ENCODE data around the gene CD300C. TPM values are rescaled to one million over a fixed set of nuclear protein-coding genes. Genes with fewer than 3 reads are reported as not detected.
"Not testable (repeated sequence)": the region's sequence is repeated elsewhere in the genome, so short reads cannot be mapped to it uniquely, and the experiment has no call there.

CD300C gene
- total RNA-seq, 1 donor from 2014 or later, result not detected

DNA sequence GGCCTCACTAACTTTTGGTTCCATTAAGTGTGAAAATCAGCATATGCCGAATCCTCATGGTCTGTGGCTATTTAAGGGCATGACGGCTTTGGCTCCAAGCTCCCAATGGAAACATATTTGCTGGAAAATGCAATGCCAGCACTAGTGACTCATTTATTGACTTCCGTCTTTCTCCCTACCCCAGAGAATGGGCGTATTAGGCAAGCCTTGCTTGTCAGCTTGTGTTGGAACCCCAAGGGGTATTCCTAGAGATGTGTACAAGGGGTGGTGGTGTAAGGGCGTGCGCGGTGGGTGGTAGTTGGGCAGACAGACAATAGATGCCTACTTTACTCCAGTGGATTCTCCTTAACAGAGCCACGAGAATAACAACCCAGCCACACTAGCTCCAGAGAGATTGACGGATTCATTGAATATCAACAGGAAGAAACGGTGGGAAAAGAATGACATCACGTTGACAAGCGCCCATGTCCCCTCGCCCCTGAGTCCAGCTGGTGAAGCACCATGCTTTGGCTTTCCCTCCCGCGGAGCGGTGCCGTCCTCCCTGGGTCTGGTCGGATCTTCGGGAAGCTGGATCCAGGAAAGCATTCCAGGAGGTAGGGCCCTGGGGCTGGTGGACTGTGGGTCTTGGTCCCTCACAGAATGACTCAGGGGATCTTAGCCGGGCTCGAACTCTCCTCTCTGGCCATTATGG lies 25.0 kb downstream of the CD300C start:
- H3K27me3 Mint-ChIP-seq (ENCODE audit: low read depth), result peaks cover 54% of the 10 kb centered on the region

DNA sequence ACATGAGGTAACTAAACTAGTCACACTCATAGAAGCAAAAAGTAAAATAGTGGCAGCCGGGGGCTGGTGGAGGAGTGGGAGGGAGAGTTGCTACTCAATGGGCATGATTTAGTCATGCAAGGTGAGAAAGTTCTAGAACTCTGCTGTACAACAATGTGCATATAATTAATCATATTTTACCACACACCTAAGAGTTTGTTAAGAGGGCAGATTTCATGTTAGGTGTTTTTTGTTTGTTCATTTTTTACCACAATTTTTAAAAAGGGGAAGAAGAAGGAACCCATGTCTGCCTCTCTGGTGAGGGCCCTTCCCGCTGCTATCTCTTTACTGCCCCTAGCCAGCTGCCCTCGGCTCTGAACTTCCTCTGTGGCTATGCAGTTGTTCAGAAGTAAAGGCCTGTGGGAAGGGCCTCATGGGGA lies 25.9 kb downstream of the CD300C start:
- H3K4me3 Mint-ChIP-seq, result no peak overlapping the region
- H3K36me3 Mint-ChIP-seq (ENCODE audit: low read depth), result no peaks in the 10 kb centered on the region
- H3K9me3 Mint-ChIP-seq, result peaks cover 8% of the 10 kb centered on the region
- DNase-seq (ENCODE audit: low read depth, low spot score), result no peak
- H3K27me3 Mint-ChIP-seq (ENCODE audit: low read depth), result peaks cover 53% of the 10 kb centered on the region
- H3K27ac Mint-ChIP-seq (ENCODE audit: unreplicated experiment), result no peak overlapping the region
- TF ChIP-seq, protein P1, sequence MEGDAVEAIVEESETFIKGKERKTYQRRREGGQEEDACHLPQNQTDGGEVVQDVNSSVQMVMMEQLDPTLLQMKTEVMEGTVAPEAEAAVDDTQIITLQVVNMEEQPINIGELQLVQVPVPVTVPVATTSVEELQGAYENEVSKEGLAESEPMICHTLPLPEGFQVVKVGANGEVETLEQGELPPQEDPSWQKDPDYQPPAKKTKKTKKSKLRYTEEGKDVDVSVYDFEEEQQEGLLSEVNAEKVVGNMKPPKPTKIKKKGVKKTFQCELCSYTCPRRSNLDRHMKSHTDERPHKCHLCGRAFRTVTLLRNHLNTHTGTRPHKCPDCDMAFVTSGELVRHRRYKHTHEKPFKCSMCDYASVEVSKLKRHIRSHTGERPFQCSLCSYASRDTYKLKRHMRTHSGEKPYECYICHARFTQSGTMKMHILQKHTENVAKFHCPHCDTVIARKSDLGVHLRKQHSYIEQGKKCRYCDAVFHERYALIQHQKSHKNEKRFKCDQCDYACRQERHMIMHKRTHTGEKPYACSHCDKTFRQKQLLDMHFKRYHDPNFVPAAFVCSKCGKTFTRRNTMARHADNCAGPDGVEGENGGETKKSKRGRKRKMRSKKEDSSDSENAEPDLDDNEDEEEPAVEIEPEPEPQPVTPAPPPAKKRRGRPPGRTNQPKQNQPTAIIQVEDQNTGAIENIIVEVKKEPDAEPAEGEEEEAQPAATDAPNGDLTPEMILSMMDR (conservative IDR thresholded peaks at IDR 0.05), result no peak
- no peaks in the 10 kb centered on the region for H3K4me1 Mint-ChIP-seq

More for the DNA sequence above, 25.0 kb downstream of the CD300C start:
- H3K36me3 Mint-ChIP-seq (ENCODE audit: low read depth), result no peaks in the 10 kb centered on the region
- H3K27ac Mint-ChIP-seq (ENCODE audit: unreplicated experiment), result no peak overlapping the region
- TF ChIP-seq, protein P1 (conservative IDR thresholded peaks at IDR 0.05), result no peak
- H3K4me1 Mint-ChIP-seq, result no peaks in the 10 kb centered on the region
- peaks cover 8% of the 10 kb centered on the region for H3K9me3 Mint-ChIP-seq
- DNase-seq (ENCODE audit: low read depth, low spot score), result no peak
- no peak overlapping the region for H3K4me3 Mint-ChIP-seq

DNA sequence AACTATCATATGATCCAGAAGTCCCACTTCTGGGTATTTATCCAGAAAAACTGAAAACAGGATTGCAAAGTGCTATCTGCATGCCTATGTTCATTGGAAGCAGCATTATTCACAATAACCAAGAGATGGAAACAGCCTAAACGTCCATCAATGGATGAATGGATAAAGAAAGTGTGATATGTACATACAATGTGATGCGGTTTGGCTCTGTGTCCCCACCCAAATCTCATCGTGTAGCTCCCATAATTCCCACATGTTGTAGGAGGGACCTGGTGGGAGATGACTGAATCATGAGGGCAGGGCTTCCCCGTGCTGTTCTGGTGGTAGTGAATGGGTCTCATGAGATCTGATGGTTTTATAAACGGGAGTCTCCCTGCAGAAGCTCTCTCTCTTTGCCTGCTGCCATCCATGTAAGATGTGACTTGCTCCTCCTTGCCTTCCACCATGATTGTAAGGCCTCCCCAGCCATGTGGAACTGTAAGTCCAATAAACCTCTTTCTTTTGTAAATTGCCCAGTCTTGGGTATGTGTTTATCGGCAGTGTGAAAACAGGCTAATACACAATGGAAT lies 27.4 kb downstream of the CD300C start:
- peaks cover 20% of the 10 kb centered on the region for H3K9me3 Mint-ChIP-seq
- H3K27me3 Mint-ChIP-seq (ENCODE audit: low read depth), result peaks cover 52% of the 10 kb centered on the region
- DNase-seq (ENCODE audit: low read depth, low spot score); H3K4me1 Mint-ChIP-seq; H3K4me3 Mint-ChIP-seq; H3K27ac Mint-ChIP-seq (ENCODE audit: unreplicated experiment): not testable (repeated sequence)
- peaks cover 12% of the 10 kb centered on the region for H3K36me3 Mint-ChIP-seq (ENCODE audit: low read depth)

DNA sequence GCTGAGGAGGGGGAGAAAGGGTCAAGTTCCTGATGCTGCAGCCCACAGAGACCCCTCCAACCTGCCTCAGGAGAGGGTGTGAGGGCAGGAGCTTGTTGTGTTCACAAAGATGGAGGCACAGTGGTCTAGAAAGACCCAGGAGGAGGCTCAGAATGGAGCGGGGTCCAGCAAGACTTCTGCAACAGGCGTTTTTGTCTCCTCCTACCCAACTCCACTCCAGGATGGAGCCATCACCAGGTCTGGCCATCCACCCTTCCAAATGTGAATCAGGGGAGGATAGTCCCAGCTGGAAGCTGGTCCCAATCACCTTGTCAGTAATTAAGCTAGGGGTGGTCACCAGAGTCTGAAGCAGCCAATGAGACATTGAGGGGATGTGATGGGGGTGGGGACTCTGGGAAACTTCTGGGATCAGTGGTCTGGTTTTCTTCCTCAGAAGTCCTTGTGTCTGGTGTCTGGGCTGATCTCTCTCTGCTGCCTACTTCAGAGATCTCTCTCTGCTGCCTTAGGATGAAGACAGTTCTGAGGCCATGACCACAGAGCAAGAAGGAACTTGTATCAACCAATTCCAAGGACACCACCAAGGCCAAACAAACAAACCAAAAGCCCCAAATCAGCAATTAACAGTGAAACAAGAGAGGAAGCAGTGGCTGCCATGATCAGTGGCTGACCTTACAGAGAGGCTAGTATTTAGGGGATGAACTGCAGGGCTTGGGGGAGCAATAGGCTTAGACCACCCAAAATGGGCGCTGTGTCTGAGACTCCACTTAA lies 29.2 kb downstream of the CD300C start:
- DNase-seq (ENCODE audit: low read depth, low spot score), result no peak
- no peak overlapping the region for H3K4me3 Mint-ChIP-seq
- peaks cover 20% of the 10 kb centered on the region for H3K9me3 Mint-ChIP-seq
- no peak overlapping the region for H3K27ac Mint-ChIP-seq (ENCODE audit: unreplicated experiment)
- peaks cover 58% of the 10 kb centered on the region for H3K27me3 Mint-ChIP-seq (ENCODE audit: low read depth)
- peaks cover 9% of the 10 kb centered on the region for H3K4me1 Mint-ChIP-seq
- TF ChIP-seq, protein P1 (conservative IDR thresholded peaks at IDR 0.05), result no peak
- H3K36me3 Mint-ChIP-seq (ENCODE audit: low read depth), result peaks cover 12% of the 10 kb centered on the region

DNA sequence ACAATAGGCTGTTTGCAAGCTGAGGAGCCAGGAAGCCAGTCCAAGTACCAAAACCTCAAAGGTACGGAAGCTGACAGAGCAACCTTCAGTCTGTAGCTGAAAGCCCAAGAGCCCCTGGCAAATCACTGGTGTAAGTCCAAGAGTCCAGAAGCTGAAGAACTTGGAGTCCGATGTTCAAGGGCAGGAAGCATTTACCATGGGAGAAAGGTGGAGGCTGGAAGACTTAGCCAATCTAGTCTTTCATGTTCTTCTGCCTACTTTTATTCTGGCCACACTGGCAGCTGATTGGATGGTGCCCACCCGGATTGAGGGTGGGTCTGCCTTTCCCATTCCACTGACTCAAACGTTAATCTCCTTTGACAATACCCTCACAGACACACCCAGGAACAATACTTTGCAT lies 30.0 kb downstream of the CD300C start:
- Mint-ChIP-seq H3K27me3 (ENCODE audit: low read depth) (peaks cover 63% of the 10 kb centered on the region), H3K4me3 (no peak overlapping the region), H3K9me3 (peaks cover 20% of the 10 kb centered on the region), H3K36me3 (ENCODE audit: low read depth) (peaks cover 12% of the 10 kb centered on the region), H3K27ac (ENCODE audit: unreplicated experiment) (no peak overlapping the region), H3K4me1 (peaks cover 9% of the 10 kb centered on the region)
- no peak for DNase-seq (ENCODE audit: low read depth, low spot score)
- TF ChIP-seq, protein P1 (conservative IDR thresholded peaks at IDR 0.05), result no peak
